Measurements from ENCODE around the gene CTDP1.

GRCh38 chr18:79742076-79742475 is 62.5 kb downstream of the CTDP1 start:
- TF ChIP-seq CTCF (IDR thresholded peaks at IDR 0.05) (no peak), POLR2A (IDR thresholded peaks at IDR 0.05) (no peak)

All from body of pancreas (tissue), 4 donors.